ENCODE results near the gene MEIOB.
"Not testable (repeated sequence)": the region's sequence is repeated elsewhere in the genome, so short reads cannot be mapped to it uniquely, and the experiment has no call there.

Gene MEIOB

GRCh38 chr16:1815461-1815860 lies 56.5 kb downstream of the MEIOB start:
- DNase-seq (ENCODE audit: low read depth in 2 of 2) = no peak

DNA sequence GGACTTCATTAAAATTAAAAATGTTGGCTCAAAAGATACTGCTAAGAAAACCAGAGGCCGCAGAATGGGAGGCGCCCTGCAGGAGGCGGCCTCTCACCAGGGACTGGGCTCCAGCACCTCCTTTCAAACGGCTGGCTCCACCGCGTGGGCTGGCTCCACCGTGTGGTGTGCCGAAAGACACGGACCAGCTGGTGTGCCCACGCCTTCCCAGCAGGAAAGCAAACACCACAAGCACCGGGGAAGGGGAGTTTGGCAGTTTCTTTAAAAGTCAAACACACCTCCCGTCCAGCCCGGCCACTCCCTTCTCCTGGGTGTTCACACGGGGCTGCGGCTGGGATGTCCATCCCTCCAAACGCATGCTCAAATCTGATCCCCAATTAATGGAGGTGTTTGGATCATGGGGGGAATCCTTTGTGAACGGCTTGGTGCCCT lies 59.2 kb downstream of the MEIOB start:
- DNase-seq (ENCODE audit: low read depth in 2 of 2) = no peak

GRCh38 chr16:1810536-1810935 lies 61.4 kb downstream of the MEIOB start:
- DNase-seq (ENCODE audit: low read depth in 2 of 2) = no peak

DNA sequence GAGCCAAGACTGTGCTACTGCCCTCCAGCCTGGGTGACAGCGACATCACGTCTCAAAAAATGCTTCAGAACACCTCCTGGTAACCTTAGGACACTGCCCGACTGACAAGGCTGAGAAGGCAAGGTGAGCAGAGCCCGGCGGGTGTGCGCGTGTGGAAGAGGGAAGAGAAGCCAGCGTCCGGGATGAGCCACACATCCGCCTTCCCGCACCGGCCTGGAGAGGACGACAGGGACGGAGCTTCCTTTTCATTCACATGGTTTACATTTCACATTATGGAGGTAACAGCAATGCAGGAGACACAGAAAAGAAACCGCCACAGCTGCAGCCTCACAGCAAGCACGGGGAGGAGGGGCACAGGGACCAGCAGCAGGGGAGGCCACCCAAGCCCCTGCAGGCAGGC lies 61.9 kb downstream of the MEIOB start:
- DNase-seq (ENCODE audit: low read depth in 2 of 2) = no peak

- DNase-seq (ENCODE audit: low read depth in 2 of 2) = no peak
Observed at GRCh38 chr16:1809281-1809801, 62.6 kb downstream of the MEIOB start.

DNA sequence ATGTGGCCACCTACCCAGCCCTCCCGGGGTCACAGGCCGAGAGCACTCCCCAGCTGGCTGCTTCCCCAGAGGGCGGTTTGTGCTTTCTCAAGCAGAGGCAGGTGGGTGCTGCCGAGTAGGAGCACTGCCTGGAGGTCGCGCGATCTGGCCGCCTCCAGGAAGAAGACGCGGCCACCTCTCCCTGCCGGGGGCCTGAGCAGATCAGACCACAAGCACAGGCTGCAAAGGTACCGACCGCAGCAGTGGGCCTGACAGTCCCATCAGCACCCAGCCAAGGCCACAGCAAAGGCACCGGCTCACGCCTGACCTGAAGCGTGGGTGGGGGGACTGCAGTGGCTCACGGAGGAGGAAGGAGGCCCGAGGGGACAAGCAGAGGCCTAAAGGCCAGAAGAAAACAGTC lies 63.3 kb downstream of the MEIOB start:
- no peak for DNase-seq (ENCODE audit: low read depth in 2 of 2)

DNA sequence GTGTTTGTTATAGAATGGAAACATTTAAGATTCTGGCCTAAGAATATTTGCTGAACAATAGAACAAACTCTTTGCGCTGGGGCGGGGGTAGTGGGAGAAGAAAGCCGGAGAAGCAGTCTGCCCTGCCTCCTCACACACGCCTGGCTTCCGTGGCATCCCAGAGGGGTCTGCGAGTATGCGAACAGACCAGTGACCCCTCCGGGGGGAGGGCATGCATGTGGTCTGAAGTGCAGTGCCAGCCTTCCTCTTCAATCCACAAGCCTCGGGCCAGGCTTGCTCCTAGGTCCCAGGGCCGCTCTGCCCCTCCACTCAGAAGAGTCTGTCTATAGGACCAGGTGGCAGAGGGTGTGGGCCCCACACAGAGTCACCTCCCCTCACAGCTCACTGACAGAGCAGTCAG lies 64.3 kb downstream of the MEIOB start:
- DNase-seq (ENCODE audit: low read depth in 2 of 2) = no peak

DNA sequence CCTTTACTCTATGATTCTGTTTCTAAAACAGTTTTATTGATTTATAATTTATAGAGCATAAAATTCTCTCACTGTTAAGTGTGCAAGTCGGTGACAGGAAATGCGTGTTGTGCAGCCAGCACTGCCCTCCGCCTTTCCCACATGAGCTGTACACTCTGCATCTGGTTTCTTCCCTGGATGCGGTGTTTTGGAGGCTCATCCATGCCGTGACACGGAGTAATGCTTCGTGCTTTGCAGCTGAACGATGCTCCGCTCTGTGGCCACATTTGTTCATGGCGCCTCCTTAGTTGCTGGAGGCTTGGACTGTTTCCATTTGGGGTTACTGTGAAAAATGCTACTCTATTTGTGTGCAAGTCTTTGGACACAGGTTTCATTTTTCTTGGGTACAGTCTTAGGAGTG lies 71.3 kb downstream of the MEIOB start:
- no peak for DNase-seq (ENCODE audit: low read depth in 2 of 2)

DNA sequence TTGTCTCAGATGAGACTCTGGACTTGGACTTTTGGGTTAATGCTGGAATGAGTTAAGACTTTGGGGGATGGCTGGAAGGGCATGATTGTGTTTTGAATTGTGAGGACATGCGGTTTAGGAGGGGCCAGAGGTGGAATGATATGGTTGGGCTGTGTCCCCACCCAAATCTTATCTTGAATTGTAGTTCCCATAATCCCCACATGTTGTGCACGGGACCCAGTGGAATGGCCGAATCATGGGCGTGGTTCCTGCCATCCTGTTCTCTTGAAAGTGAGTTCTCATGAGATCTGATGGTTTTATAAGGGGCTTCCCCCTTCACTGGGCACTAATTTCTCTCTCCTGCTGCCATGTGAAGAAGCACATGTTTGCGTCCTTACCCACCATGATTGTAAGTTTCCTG lies 72.7 kb downstream of the MEIOB start:
- DNase-seq (ENCODE audit: low read depth in 2 of 2) = not testable (repeated sequence)

- no peak for DNase-seq (ENCODE audit: low read depth in 2 of 2)
Observed at GRCh38 chr16:1794908-1795666, 76.9 kb downstream of the MEIOB start.

- DNase-seq (ENCODE audit: low read depth in 2 of 2) = no peak
Observed at GRCh38 chr16:1794221-1794871, 77.6 kb downstream of the MEIOB start.

- no peak for DNase-seq (ENCODE audit: low read depth in 2 of 2)
Observed at GRCh38 chr16:1793578-1794220, 78.3 kb downstream of the MEIOB start, which contains the start of gene IGFALS. TSS of gene IGFALS (minus strand) at chr16:1793705. CDS start at chr16:1793652, 53 bp downstream.

DNA sequence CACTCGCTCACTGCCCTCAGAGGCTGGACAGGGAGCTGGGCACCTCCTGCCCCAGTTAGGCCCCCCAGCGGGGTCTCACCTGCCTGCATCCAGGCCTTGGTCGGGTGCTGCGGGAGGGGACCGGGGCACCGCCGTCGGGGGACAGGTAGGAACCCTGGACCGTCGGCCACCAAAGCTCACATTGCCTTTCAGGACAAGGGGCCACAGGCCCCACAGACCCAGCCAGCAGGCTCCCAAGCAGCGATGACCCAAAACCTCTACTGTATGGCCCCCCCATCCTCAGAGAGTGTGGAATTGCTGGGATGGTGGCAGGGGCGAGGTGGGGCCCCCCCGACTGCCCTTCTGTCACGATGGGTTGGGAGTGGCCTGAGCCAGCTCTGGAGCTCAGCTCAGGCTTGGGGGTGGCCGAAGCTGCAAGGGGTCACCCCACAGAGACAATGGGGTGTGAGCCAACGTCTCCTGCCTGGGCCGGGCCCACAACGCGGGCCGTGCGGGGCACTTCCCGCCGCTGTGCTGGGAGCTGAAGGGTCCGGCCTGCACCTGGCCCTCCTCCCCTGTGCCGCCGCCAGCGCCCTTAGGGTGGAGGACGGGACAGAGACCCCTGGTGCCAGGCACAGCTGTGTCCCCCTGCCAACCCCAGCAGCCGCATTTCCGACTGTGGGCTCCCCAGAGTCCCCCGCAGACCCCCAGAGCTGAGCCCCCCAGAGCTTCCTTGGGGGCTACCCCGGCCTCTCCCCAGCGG lies 79.0 kb downstream of the MEIOB start:
- DNase-seq (ENCODE audit: low read depth in 2 of 2) = no peak

DNA sequence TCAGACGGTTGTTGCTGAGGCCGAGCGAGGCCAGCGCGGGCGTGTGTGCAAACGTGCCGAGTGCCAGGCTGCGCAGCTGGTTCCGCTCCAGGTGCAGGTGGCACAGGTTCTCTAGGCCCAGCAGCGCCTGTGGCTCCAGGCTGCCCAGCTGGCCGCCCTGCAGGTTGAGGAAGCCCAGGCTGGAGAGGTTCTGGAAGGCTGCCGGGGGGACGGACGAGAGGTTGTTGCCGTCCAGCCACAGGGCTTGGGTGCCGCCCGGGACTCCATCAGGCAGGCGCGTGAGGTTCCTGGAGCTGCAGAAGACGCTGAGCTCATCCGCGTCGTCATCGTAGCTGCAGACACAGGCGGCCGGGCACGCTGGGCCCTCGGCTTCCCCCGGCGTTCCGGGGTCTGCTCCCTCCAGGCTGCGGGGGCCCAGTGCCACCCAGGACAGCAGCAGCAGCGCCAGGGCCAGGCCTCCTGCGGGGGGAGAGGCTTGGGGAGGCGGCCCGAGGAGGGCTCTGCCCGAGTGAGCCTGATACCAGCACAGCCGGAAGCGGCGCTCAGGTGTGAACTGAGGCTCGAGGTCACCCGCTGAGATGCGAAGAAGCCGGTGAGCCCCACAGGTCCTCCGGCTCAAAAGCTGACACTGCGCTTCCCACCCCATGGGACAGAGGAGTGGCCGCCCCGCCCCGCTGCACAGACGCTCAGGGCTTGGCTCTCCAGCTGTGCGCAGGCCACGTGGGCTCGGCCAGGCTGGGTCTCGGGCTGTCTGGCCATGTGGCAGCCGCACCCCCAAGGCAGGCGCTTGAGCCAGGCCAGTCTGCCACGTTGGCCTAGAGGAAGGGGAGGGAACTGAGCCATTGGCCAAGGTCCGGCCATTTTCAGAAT lies 79.8 kb downstream of the MEIOB start:
- no peak for DNase-seq (ENCODE audit: low read depth in 2 of 2)

DNA sequence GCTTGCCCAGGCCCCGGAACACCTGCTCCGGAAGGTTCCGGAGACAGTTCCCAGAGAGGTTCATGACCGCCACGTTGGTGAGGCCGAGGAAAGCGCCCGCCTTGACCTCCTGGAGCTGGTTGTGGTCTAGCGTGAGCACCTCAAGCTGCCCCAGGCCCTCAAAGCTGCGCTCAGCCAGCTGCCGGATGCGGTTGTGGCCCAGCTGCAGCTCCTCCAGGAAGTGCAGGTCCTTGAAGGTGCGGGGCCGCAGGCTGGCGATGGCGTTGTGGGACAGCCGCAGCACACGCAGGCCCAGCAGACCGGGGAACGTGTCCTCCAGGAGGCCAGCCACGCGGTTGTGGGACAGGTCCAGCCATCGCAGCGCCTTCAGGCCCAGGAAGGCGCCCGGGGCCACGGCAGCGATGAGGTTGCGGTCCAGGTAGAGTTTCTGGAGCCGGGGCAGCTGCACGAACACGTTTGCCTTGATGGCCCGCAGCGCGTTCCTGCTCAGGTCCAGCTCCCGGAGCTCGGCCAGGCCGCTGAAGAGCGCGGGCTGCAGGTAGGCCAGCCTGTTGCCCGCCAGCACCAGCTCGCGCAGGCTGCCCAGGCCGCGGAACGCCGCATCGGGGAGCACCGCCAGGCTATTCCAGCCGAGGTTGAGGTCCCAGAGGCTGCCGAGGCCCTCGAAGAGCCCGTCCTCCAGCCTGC lies 80.6 kb downstream of the MEIOB start:
- DNase-seq (ENCODE audit: low read depth in 2 of 2) = no peak

DNA sequence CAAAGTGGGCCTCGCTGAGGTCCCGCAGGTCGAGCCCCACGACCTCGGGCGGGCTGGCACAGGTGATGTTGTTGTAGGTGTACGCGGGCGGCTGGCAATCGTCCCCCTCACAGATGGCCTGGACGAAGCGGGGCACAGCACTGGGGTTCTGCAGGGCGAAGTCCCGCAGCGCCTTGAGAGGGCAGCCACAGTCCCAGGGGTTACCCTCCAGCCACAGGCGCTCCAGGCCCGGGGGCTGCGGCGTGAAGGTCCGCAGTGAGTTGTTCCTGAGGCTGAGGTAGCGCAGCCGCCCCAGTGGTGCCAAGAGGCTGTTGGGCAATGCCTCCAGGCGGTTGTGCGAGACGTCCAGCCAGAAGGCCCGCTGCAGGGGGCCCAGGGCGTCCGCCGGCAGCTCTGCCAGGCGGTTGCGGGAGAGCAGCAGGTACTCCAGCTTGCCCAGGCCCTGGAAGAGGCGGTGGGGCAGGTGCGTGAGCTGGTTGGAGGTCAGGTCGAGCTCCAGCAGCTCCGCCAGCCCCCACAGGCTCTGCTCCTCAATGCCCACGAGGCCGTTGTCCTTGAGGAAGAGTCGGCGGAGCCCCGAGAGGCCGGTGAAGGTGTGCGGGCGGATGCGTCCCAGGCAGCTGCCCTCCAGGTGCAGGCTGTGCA lies 81.2 kb downstream of the MEIOB start:
- no peak for DNase-seq (ENCODE audit: low read depth in 2 of 2)

- DNase-seq (ENCODE audit: low read depth in 2 of 2) = no peak
Observed at GRCh38 chr16:1790261-1790610, 81.7 kb downstream of the MEIOB start.

GRCh38 chr16:1789643-1790045 lies 82.3 kb downstream of the MEIOB start:
- no peak for DNase-seq (ENCODE audit: low read depth in 2 of 2)

- DNase-seq (ENCODE audit: low read depth in 2 of 2) = no peak
Observed at GRCh38 chr16:1788708-1789100, 83.3 kb downstream of the MEIOB start.

All from fibroblast of skin of left biceps (primary cell).